HepG2 (cell line): ENCODE results near the gene C19orf73. TPM values are rescaled to one million over a fixed set of nuclear protein-coding genes. Genes with fewer than 3 reads are reported as not detected.
A peak's percentile ranks its signal among the peaks of the same experiment; 100 is the strongest.

ENCODE experiments used
- ERF ChIP-seq: IDR thresholded peaks from 2 replicates; pipeline ENCODE4 v1.6.1; 2018; ENCODE audit warnings: missing biosample characterization, missing genetic modification reagents
- FOXA1 ChIP-seq, 2 experiments: fragments of 450-650 bp in 1 of 2; sonication (generic) in 1 of 2; formaldehyde crosslinking in 1 of 2; IDR thresholded peaks; 2 replicates each; pipeline versions ENCODE4 v1.4.0 to v1.6.1; 2016 to 2020; ENCODE audit warnings: missing genetic modification reagents in 1 of 2
- FOXO4 ChIP-seq: sonication (generic); formaldehyde crosslinking; conservative IDR thresholded peaks from 2 replicates; pipeline ENCODE4 v1.8.1; 2023; ENCODE audit warnings: missing genetic modification reagents
- HES4 ChIP-seq: sonication (generic); formaldehyde crosslinking; IDR thresholded peaks from 2 replicates; pipeline ENCODE4 v1.9.0; 2021; ENCODE audit warnings: mild to moderate bottlenecking, missing genetic modification reagents, borderline replicate concordance
- MNT ChIP-seq: fragments of 450-650 bp; IDR thresholded peaks from 2 replicates; pipeline ENCODE4 v1.6.1; 2016
- PBX2 ChIP-seq: IDR thresholded peaks from 2 replicates; pipeline ENCODE4 v1.6.1; 2016; ENCODE audit warnings: control low read depth
- RFXAP ChIP-seq: sonication (generic); formaldehyde crosslinking; IDR thresholded peaks from 2 replicates; pipeline ENCODE4 v1.4.0; 2020; ENCODE audit warnings: missing genetic modification reagents, borderline replicate concordance
- SATB2 ChIP-seq: sonication (generic); formaldehyde crosslinking; IDR thresholded peaks from 2 replicates; pipeline ENCODE4 v1.5.0; 2020; ENCODE audit warnings: missing genetic modification reagents
- SMAD3 ChIP-seq: sonication (generic); formaldehyde crosslinking; IDR thresholded peaks from 2 replicates; pipeline ENCODE4 v1.4.0; 2020; ENCODE audit warnings: missing genetic modification reagents
- SP1 ChIP-seq, 2 experiments: fragments of 450-650 bp in 1 of 2; sonication (generic) in 1 of 2; formaldehyde crosslinking in 1 of 2; IDR thresholded peaks; 2 replicates each; pipeline versions ENCODE4 v1.4.0 to v1.6.1; 2016 to 2020; ENCODE audit warnings: missing genetic modification reagents in 1 of 2
- SP4 ChIP-seq: sonication (generic); formaldehyde crosslinking; IDR thresholded peaks from 2 replicates; pipeline ENCODE4 v1.8.1; 2023; ENCODE audit warnings: mild to moderate bottlenecking, missing genetic modification reagents
- TARDBP ChIP-seq: sonication (generic); formaldehyde crosslinking; IDR thresholded peaks from 2 replicates; pipeline ENCODE4 v1.8.0; 2022; ENCODE audit warnings: mild to moderate bottlenecking, missing genetic modification reagents
- TFAP4 ChIP-seq: sonication (generic); IDR thresholded peaks from 2 replicates; pipeline ENCODE4 v1.6.1; 2016; ENCODE audit warnings: low read depth, borderline replicate concordance
- THRA ChIP-seq: sonication (generic); formaldehyde crosslinking; IDR thresholded peaks from 2 replicates; pipeline ENCODE4 v1.4.0; 2020; ENCODE audit warnings: missing genetic modification reagents, borderline replicate concordance
- XRCC5 ChIP-seq: fragments of 200-400 bp; formaldehyde crosslinking; optimal IDR thresholded peaks from 2 replicates; pipeline ENCODE3; 2017; ENCODE audit warnings: mild to moderate bottlenecking, low read length
- ZFP90 ChIP-seq: sonication (generic); formaldehyde crosslinking; IDR thresholded peaks from 2 replicates; pipeline ENCODE4 v1.8.0; 2022; ENCODE audit warnings: missing genetic modification reagents, mild to moderate bottlenecking, inconsistent platforms, borderline replicate concordance
- ZMYM4 ChIP-seq: sonication (generic); formaldehyde crosslinking; IDR thresholded peaks from 2 replicates; pipeline ENCODE4 v1.8.1; 2023; ENCODE audit warnings: mild to moderate bottlenecking, missing genetic modification reagents
- ZNF281 ChIP-seq: sonication (generic); formaldehyde crosslinking; IDR thresholded peaks from 2 replicates; pipeline ENCODE4 v1.4.0; 2020; ENCODE audit warnings: missing genetic modification reagents, borderline replicate concordance
- ZNF782 ChIP-seq: sonication (generic); formaldehyde crosslinking; IDR thresholded peaks from 2 replicates; pipeline ENCODE4 v1.4.0; 2020; ENCODE audit warnings: missing genetic modification reagents, mild to moderate bottlenecking, borderline replicate concordance
- polyA plus RNA-seq, 8 experiments: library from polyadenylated mRNA; depleted of rRNA in 3 of 8; stranded (reverse) in 7 of 8; unstranded in 1 of 8; fragments of >200 nt; fragmentation: Illumina TruSeq in 4 of 8; extraction: Trizol in 4 of 8; gene quantifications; 2 replicates each; pipeline versions ENCODE4 v1.2.1 to v1.2.3, GENCODE V29; 2011 to 2016; ENCODE audit warnings: low read depth in 4 of 8, missing spikeins in 1 of 8, mixed read lengths in 1 of 8; ENCODE audit not compliant: insufficient read depth in 1 of 8
- total RNA-seq, 5 experiments: library from RNA; depleted of rRNA; stranded (reverse); fragments of >200 nt; fragmentation: Illumina TruSeq; extraction: Trizol; gene quantifications; 2 replicates each; pipeline ENCODE4 v1.2.3, GENCODE V29; 2016; ENCODE audit warnings: low read depth in 1 of 5

The C19orf73 gene
- total and polyA plus RNA-seq, 2 of the 13 experiments (the other 11 are each of a cell fraction or from before 2014, with no cell fraction given): 1.4 to 1.5 TPM

- TF ChIP-seq ZNF281 (no peak), ZFP90 (CRISPR knock-in tag) (0 out of 2 replicates have a peak, but pooled peaks have one; percentile 33), PBX2 (no peak), SP4 (CRISPR knock-in tag) (0 out of 2 replicates have a peak, but pooled peaks have one; percentile 34), ERF (0 out of 2 replicates have a peak, but pooled peaks have one; percentile 20), HES4 (no peak), FOXA1 (IDR thresholded peaks at IDR 0.05) (no peak), FOXA1 (CRISPR knock-in tag; IDR thresholded peaks at IDR 0.05) (0 out of 2 replicates have a peak, but pooled peaks have one; percentile 9), SMAD3 (CRISPR knock-in tag) (0 out of 2 replicates have a peak, but pooled peaks have one; percentile 18), FOXO4 (CRISPR knock-in tag) (no peak), TFAP4 (peak; percentile 18; the same call in 1 of the 2 replicates), SP1 (IDR thresholded peaks at IDR 0.05) (no peak), SP1 (CRISPR knock-in tag; IDR thresholded peaks at IDR 0.05) (0 out of 2 replicates have a peak, but pooled peaks have one; percentile 6), XRCC5 (peak; percentile 75), TARDBP (CRISPR knock-in tag) (no peak), MNT (no peak), RFXAP (CRISPR knock-in tag) (no peak; the same call in 1 of the 2 replicates), THRA (CRISPR knock-in tag) (no peak), ZMYM4 (no peak), ZNF782 (CRISPR knock-in tag) (no peak), SATB2 (CRISPR knock-in tag) (no peak)
Observed at GRCh38 chr19:49097453-49098288, 21.3 kb downstream of the C19orf73 start (continued).
